HG03025 (cell line): Measurements from ENCODE around the gene INSM1.
A peak's percentile ranks its signal among the peaks of the same experiment; 100 is the strongest.
"Not testable (repeated sequence)": the region's sequence is repeated elsewhere in the genome, so short reads cannot be mapped to it uniquely, and the experiment has no call there.

Experiments used
- ATAC-seq: cut with Tn5 transposase; IDR thresholded peaks from one replicate; pipeline ENCODE4 v1.9.1; 2021; ENCODE audit warnings: mild to moderate bottlenecking, moderate library complexity; ENCODE audit not compliant: unreplicated experiment, low FRiP score

The INSM1 gene

GRCh38 chr20:20367575-20368417, at the start of gene INSM1:
TSS of gene INSM1 (plus strand) at chr20:20368104. CDS start at chr20:20368268, 164 bp downstream.
- no peak for ATAC-seq

- ATAC-seq: no peak
Measured at GRCh38 chr20:20318365-20319161, 49.3 kb upstream of the INSM1 start.

- ATAC-seq: no peak
Measured at GRCh38 chr20:20321134-20321533, 46.8 kb upstream of the INSM1 start.

DNA sequence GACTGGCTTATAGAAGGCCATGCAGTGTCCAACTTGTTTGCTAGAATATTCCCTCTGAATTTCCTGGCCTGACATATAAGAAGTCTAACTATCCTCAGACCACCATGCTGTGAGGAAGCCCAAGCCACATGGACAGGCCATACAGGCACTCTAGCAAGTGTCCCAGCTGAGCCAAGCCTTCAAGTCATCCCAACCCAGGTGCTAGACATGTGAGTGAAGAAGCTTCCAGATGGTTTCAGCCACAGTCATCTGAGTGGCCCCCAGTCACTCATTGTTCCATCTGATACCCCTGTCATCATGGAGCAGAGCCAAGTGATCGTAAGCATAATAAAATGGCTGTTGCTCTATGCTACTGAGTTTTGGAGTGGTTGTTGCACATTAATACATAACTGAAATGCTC, 46.0 kb upstream of the INSM1 start:
- no peak for ATAC-seq

DNA sequence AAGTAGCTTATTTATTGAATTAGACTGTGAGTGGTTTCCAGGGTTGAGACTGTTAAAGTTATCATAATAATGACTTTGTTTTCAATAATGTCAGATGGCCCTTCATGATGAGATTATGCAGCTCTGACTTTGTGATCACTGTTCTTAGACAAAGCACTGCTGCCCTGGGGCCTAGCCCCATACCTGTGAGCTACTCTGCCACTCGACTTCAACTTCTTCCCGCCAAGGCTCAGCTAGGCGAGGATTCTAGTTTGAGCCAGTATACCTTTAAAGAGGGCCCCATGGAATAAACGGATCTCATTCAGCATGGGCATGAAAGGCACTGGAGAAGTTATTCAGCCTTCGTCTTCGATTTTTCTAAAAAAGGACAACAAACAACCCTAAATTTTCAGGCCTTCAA, 45.0 kb upstream of the INSM1 start:
- no peak for ATAC-seq

GRCh38 chr20:20327746-20328145, 40.2 kb upstream of the INSM1 start:
- no peak for ATAC-seq

DNA sequence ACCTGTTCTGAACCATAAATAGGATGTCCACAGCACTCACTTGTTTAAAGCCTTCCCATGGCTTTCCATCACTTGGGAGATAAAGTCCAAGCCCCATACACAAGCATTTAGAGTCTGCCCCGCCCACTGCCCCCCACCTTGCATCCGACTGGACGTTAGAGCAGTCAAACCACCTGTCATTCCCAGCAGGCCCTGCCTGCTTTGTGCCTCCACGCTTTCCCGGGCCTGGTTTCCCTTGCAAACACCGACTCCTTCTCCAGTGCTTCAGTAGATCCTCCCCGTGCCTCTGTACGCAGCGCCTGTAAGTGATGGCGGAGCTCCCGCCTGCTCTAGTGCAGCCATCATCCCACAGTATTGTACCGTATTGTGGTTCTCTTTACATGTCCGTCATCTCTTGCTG, 38.3 kb upstream of the INSM1 start:
- no peak for ATAC-seq

GRCh38 chr20:20331156-20331555, 36.7 kb upstream of the INSM1 start:
- no peak for ATAC-seq

GRCh38 chr20:20331817-20332216, 36.1 kb upstream of the INSM1 start:
- ATAC-seq: no peak

DNA sequence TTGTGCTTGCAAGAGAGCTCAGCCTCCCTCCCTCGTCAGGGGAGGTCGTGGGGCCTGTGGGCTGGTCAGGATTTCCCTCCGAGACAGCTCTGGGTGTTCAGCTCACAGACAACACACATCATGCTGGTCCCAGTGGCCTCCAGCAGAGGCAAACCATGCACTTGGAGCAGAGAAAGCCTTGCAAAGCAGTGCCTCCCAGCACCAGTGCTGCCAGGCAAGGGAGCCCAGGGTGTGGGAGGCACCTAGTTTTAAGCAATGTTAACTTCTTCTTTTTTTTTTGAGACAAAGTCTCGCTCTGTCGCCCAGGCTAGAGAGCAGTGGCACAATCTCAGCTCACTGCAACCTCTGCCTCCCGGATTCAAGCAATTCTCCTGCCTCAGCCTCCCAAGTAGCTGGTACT, 34.0 kb upstream of the INSM1 start:
- no peak for ATAC-seq

GRCh38 chr20:20334489-20334888, 33.4 kb upstream of the INSM1 start:
- peak; percentile 92 for ATAC-seq

DNA sequence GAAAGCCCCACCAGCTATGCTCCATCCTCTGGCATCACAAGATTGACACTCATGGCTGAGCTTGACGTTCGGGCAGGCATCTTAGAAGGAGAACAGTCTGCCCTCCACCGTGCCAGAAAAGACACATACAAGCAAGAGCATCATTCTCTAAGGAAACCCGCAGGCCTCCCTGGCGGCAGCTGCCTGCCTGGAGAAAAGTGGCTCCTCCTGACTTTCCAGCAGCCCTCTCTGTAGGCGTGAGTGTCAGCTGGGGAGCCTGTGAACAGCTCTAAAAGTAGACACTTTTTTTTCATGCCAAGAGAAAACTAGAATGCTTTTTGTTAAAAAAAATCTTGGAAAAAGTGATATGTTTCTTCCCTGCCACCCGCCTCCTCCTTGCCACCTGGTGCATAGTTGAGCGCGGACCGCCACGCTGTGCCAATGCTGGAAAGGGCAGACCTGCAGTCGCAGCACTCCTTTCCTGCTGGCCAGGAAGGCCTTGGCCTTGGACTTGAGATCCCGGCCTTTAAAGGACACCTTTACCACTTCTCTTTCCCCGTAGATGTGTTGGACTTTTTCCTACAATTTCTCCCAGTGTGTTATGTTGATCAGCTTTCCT, 29.7 kb upstream of the INSM1 start:
- no peak for ATAC-seq

DNA sequence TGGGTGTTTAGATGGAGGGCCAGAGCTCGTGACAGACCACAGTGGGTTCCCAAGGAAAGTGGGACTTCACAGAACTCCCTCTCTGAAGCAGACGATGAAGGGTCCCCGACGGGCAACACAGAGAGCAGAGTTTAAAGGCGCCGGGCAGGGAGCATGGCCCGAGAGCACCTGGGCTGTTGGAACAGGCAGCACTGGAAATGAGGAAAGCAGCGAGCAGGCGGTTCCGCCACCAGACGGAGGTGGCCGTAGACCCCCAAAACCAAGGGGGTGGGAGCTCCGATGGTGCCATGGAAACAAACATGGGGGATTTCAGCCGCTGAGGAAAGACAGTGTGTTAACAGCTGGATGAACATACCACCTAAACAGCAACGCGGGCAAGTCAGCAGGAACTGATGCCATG, 27.5 kb upstream of the INSM1 start:
- ATAC-seq: no peak

DNA sequence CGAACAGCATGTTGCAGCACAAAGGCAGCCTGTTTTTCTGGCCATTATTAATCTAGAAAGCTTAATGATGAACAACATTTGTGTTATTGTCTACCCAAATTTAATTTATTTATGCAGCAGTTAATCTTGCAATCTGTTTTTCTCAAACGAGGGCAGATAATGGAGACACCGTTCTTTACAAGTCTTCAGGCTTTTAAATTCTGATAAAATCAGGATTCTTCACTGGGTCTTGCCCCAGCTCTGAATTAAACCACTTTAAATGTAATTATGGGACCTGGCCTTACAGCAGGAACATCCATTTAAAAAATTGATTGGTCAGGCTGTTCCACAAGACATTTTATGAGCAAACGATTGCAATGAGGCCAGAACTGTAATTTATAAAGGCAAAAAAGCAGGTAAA, 26.5 kb upstream of the INSM1 start:
- no peak for ATAC-seq

DNA sequence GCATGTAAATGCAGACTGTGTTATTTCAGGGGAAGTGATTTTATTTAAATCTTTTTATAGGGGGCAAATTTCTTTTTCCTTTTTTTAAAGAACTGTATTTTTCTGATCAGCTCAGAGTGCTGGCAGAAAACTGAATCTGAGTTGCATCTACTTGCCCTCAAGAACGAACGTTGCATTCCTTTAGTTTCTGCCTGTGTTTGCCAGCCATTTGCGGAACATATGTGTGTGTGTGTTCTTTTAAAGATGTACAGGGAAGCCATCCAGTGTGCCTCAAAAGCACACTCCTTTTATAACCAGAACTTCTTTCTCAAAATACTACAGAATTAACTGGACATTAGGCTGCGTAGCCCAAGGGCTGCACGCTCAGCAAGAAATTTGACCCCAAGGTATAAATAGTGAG, 25.8 kb upstream of the INSM1 start:
- ATAC-seq: no peak

DNA sequence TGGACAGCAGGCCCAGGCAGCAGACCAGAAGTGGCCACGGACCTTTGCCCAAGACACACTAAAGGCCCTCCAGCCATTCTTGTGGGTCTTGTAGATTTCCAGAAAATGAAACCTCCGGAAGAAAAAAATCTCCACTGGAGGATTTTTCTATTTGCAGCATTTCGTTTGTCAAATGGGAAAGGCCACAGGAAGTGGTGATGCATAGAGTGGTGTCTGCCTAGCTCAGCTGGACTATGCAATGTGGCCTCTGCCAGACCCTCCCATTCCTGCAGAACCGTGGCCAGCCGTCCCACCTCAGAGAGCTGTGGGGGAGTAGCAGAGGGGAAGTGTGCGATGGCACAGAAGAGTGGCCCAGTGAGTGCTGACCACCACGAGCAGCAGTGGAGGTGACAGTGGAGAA, 24.0 kb upstream of the INSM1 start:
- no peak for ATAC-seq

GRCh38 chr20:20344476-20344875, 23.4 kb upstream of the INSM1 start:
- ATAC-seq: no peak

DNA sequence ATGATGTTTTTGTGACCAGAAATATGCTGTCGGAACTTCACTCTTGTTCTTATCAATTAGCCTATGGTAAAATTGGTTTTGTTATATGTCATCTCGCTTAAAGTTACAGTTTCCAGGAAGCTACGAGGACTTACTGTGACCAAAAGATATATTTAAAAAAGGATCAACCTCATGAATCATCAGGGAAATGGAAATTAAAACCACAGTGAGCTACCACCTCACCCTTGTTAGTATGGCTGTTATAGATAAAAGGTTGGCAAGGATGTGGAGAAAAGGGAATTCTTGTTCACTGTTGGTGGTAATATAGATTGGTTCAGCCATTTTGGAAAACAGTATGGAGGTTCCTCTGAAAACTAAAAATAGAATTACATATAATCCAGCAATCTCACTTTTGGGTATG, 14.3 kb upstream of the INSM1 start:
- ATAC-seq: no peak

DNA sequence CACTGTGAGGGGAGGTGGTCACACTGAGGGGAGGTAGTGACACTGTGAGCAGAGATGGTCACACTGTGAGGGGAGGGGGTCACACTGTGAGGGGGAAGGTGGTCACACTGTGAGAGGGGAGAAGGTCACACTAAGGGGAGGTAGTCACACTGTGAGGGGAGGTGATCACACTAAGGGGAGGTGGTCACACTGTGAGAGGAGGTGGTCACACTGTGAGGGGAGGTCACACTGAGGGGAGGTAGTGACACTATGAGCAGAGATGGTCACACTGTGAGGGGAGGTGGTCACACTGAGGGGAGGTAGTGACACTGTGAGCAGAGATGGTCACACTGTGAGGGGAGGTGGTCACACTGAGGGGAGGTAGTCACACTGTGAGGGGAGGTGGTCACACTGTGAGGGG, 12.4 kb upstream of the INSM1 start:
- ATAC-seq: not testable (repeated sequence)

DNA sequence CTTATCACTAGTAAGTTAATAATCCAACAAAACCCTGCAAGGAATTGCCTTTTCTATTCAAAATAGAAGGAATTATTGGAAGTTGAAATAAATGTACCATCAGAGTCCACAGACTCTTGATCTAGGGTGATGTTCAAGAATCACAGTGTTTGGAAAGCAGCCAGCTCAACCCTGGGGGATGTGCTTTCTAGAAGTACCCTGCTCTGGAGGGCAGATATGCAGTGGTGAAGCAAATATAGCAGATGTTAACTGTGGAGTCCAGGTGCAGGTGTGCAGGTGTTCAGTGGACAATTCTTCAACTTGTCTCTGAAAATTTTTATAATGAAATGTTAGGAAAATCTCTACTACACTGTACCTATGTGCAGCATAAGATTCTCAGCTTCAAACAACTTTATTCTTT, 9.1 kb upstream of the INSM1 start:
- no peak for ATAC-seq

- ATAC-seq: no peak
Measured at GRCh38 chr20:20359628-20360027, 8.3 kb upstream of the INSM1 start.
